Endothelial cell of umbilical vein (primary cell): ENCODE measurements around the gene OTUD7B. TPM values are rescaled to one million over a fixed set of nuclear protein-coding genes. Genes with fewer than 3 reads are reported as not detected.

Experiments used
- BruUV-seq: library from RNA; stranded (reverse); fragments of 400-500 nt; replicated peaks from 2 replicates; lab custom pipeline; 2021; lab: Mats Ljungman, UMichigan
- CTCF ChIA-PET: fragments of 300-600, 350-600 bp; sonication (Branson Sonifier 250); formaldehyde crosslinking; loops from one replicate; lab custom pipeline; 2021; ENCODE audit warnings: antibody characterized with exemption, inconsistent platforms; lab: Charles Lee
- POLR2A ChIA-PET: fragments of 300-600, 350-600 bp; sonication (Branson Sonifier 250); formaldehyde crosslinking; loops from one replicate; lab custom pipeline; 2021; ENCODE audit warnings: antibody characterized with exemption, inconsistent platforms; lab: Charles Lee
- DNase-seq: peaks from one replicate; pipeline ENCODE4 v3.0.0-alpha.2; 2011; ENCODE audit warnings: low read depth, low spot score
- FAIRE-seq: peaks from 2 replicates; lab custom pipeline; 2011; peaks lifted over from hg19 to GRCh38; lab: Jason Lieb, UNC
- H2AFZ ChIP-seq: 2 replicates; pipeline ENCODE4 v1.6.0; 2012; ENCODE audit warnings: low read depth, low read length, control low read depth, inconsistent platforms
- H3K27ac ChIP-seq: 2 replicates; pipeline ENCODE4 v1.5.1; 2011; ENCODE audit warnings: low read depth, mild to moderate bottlenecking, control low read depth, low read length, moderate library complexity; ENCODE audit not compliant: insufficient read depth
- H3K27me3 ChIP-seq, 2 experiments: 2 replicates each; pipeline versions ENCODE4 v1.6.0 to v1.6.1; 2011; ENCODE audit warnings: low read length in 2 of 2, mixed read lengths in 1 of 2; ENCODE audit not compliant: control insufficient read depth in 2 of 2, insufficient read depth in 2 of 2
- H3K36me3 ChIP-seq, 2 experiments: 2 replicates in 1 of 2; 3 replicates in 1 of 2; pipeline ENCODE4 v1.5.1; 2011; ENCODE audit warnings: low read length in 2 of 2, mild to moderate bottlenecking in 1 of 2, moderate library complexity in 1 of 2; ENCODE audit not compliant: control insufficient read depth in 2 of 2, insufficient read depth in 2 of 2; ENCODE audit errors: extremely low read depth in 1 of 2
- H3K4me1 ChIP-seq: 3 replicates; pipeline ENCODE4 v1.5.1; 2011; ENCODE audit warnings: mild to moderate bottlenecking, low read length; ENCODE audit not compliant: control insufficient read depth, insufficient read depth; ENCODE audit errors: extremely low read depth
- H3K4me2 ChIP-seq: 2 replicates; pipeline ENCODE4 v1.6.1; 2011; ENCODE audit warnings: low read length, control low read depth, mixed read lengths; ENCODE audit not compliant: insufficient read depth
- H3K4me3 ChIP-seq, 3 experiments: fragments of 200-600 bp in 1 of 3; sonication (generic), shearing (Covaris generic) in 1 of 3; replicated peaks in 1 of 3; 2 replicates each; pipeline ENCODE4 v1.5.1; 2011 to 2016; ENCODE audit warnings: control low read depth in 3 of 3, low read length in 3 of 3, mild to moderate bottlenecking in 2 of 3, inconsistent platforms in 1 of 3, low read depth in 1 of 3, moderate library complexity in 1 of 3; ENCODE audit not compliant: insufficient read depth in 1 of 3
- H3K79me2 ChIP-seq: 2 replicates; pipeline ENCODE4 v1.6.0; 2012; ENCODE audit warnings: low read length, inconsistent platforms; ENCODE audit not compliant: control insufficient read depth, insufficient read depth
- H3K9ac ChIP-seq: replicated peaks from 2 replicates; pipeline ENCODE3; 2011; ENCODE audit warnings: low read length, control low read depth; ENCODE audit not compliant: insufficient read depth; ENCODE audit errors: extremely low read depth
- H3K9me1 ChIP-seq: replicated peaks from 3 replicates; pipeline ENCODE4 v1.6.0; 2011; ENCODE audit warnings: mild to moderate bottlenecking, low read length; ENCODE audit not compliant: control insufficient read depth, insufficient read depth; ENCODE audit errors: extremely low read depth
- H3K9me3 ChIP-seq: replicated peaks from 2 replicates; pipeline ENCODE4 v1.5.1; 2012; ENCODE audit warnings: low read length, inconsistent platforms; ENCODE audit not compliant: control insufficient read depth, insufficient read depth
- H4K20me1 ChIP-seq: replicated peaks from 2 replicates; pipeline ENCODE3; 2011; ENCODE audit warnings: mild to moderate bottlenecking, low read length; ENCODE audit not compliant: control insufficient read depth, insufficient read depth; ENCODE audit errors: extremely low read depth
- CTCF ChIP-seq, 2 donors: IDR thresholded peaks; 1 replicate in 1 of 2; 2 replicates in 1 of 2; pipeline ENCODE4 v1.5.1; 2011; ENCODE audit warnings: low read length in 2 of 2, mild to moderate bottlenecking in 2 of 2, moderate library complexity in 2 of 2, control low read depth in 1 of 2, inconsistent platforms in 1 of 2, low read depth in 1 of 2; ENCODE audit not compliant: insufficient read depth in 1 of 2; ENCODE audit errors: extremely low read depth in 1 of 2
- EZH2 ChIP-seq: IDR thresholded peaks from 2 replicates; pipeline ENCODE4 v1.6.1; 2012; ENCODE audit warnings: borderline replicate concordance, low read depth, mild to moderate bottlenecking, moderate library complexity, low read length, inconsistent platforms; ENCODE audit not compliant: severe bottlenecking
- FOS ChIP-seq: IDR thresholded peaks from 2 replicates; pipeline ENCODE4 v1.6.1; 2011; ENCODE audit warnings: mild to moderate bottlenecking, low read length, moderate library complexity, borderline replicate concordance; ENCODE audit not compliant: insufficient read depth
- GATA2 ChIP-seq: IDR thresholded peaks from 2 replicates; pipeline ENCODE4 v1.7.0; 2011; ENCODE audit warnings: low read depth, mild to moderate bottlenecking, moderate library complexity, mixed read lengths, low read length; ENCODE audit not compliant: insufficient read length, insufficient read depth
- JUN ChIP-seq: IDR thresholded peaks from 2 replicates; pipeline ENCODE4 v1.6.1; 2011; ENCODE audit warnings: borderline replicate concordance, low read depth; ENCODE audit not compliant: insufficient read length, insufficient read depth
- MAX ChIP-seq: IDR thresholded peaks from 2 replicates; pipeline ENCODE4 v1.6.1; 2011; ENCODE audit not compliant: insufficient read depth, insufficient read length
- MYC ChIP-seq: IDR thresholded peaks from one replicate; pipeline ENCODE4 v1.6.1; 2011; ENCODE audit warnings: mild to moderate bottlenecking, low read depth, low read length
- POLR2A ChIP-seq: IDR thresholded peaks from 2 replicates; pipeline ENCODE4 v1.6.1; 2012; ENCODE audit warnings: low read depth, mild to moderate bottlenecking, control low read depth, low read length
- POLR2AphosphoS5 ChIP-seq: IDR thresholded peaks from 2 replicates; pipeline ENCODE4 v1.6.1; 2012; ENCODE audit warnings: low read depth, mild to moderate bottlenecking, control low read depth, low read length, moderate library complexity; ENCODE audit not compliant: insufficient read depth
- dilution Hi-C: fragments of 300-500 bp; cut with MboI; formaldehyde crosslinking; loops from one replicate; pipeline ENCODE4 v1.15.0; 2019; ENCODE audit warnings: low sequenced_read_pairs; ENCODE audit not compliant: extremely low pct_ligation_motif_present
- intact Hi-C: fragments of 100-400 bp; cut with micrococcal nuclease; formaldehyde crosslinking; loops from one replicate; pipeline ENCODE4 v1.10.0; 2022
- polyA plus RNA-seq, 4 experiments: library from polyadenylated mRNA; depleted of rRNA in 3 of 4; stranded (reverse) in 3 of 4; unstranded in 1 of 4; fragments of >200 nt; gene quantifications; 2 replicates each; pipeline versions ENCODE4 v1.2.1 to v1.2.3, GENCODE V29; 2011 to 2012; ENCODE audit warnings: missing spikeins in 1 of 4
- total RNA-seq: library from RNA; stranded (reverse); gene quantifications from 2 replicates; pipeline ENCODE4 v1.2.3, GENCODE V29; 2021

OTUD7B gene
- total and polyA plus RNA-seq, 2 donors (not counting 3 experiments of a cell fraction or from before 2014, with no cell fraction given), result 4.3 to 22.8 TPM

- Histone ChIP-seq H3K9me3 (no peaks in the 10 kb centered on the region), H3K36me3 (peaks cover 11 to 15% of the 10 kb centered on the region in 2 experiments), H3K9ac (no peak overlapping the region), H3K27me3 (no peaks in the 10 kb centered on the region), H2AFZ (no peak overlapping the region), H3K4me3 (no peak overlapping the region), H3K79me2 (no peaks in the 10 kb centered on the region), H3K9me1 (no peaks in the 10 kb centered on the region), H3K4me2 (no peak overlapping the region), H4K20me1 (no peaks in the 10 kb centered on the region), H3K27ac (no peak overlapping the region), H3K4me1 (no peaks in the 10 kb centered on the region)
- intact Hi-C loops (no loop called here), dilution Hi-C loops (no loop called here)
- POLR2A ChIA-PET, result no interaction called here
- DNase-seq, result no peak
- CTCF ChIA-PET, result interaction anchor here (1.8 to 4.2 kb wide), 2 partner anchors 83 to 219 kb away, joined by 4 to 15 read pairs; no protein-coding TSS in a partner anchor
- TF ChIP-seq MYC, result no peak
- no peak for TF ChIP-seq FOS
- TF ChIP-seq CTCF (IDR thresholded peaks at IDR 0.05; ENCODE audit: extremely low read depth in 1 of 2, insufficient read depth in 1 of 2, low read depth in 1 of 2, low read length in 2 of 2), result no peak
- TF ChIP-seq GATA2, result no peak
- TF ChIP-seq EZH2, result no peak
- TF ChIP-seq POLR2A, result no peak
- no peak for TF ChIP-seq JUN
- no peak for TF ChIP-seq POLR2AphosphoS5
- no peak for TF ChIP-seq MAX
- FAIRE-seq, result no peak
- BruUV-seq, result no TSS peak
Observed at GRCh38 chr1:149967646-149968045, 42.9 kb downstream of the OTUD7B start.
